ENCODE results near the gene CAVIN1.
"Not testable (repeated sequence)": the region's sequence is repeated elsewhere in the genome, so short reads cannot be mapped to it uniquely, and the experiment has no call there.

The CAVIN1 gene

DNA sequence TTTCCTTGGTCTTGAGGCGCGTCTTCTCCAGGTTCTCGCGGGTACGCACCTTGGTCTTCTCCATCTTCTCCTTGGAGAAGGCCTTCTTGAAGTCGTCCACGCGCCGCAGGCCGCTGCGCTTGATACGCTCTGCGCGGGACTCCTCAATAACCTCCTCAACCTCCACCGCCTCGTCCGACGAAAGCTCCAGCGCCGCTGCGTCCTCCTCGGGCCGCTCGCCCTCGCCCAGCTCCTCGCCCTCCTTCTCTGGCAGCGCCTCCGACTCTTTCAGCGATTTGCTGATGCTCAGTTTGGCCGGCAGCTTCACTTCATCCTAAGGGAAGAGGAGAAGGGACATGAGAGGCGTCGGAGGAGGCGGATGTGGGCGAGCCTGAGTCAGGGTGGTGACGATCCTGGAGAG is 18.0 kb downstream of the CAVIN1 start:
- no peak for DNase-seq (ENCODE audit: low spot score)

DNA sequence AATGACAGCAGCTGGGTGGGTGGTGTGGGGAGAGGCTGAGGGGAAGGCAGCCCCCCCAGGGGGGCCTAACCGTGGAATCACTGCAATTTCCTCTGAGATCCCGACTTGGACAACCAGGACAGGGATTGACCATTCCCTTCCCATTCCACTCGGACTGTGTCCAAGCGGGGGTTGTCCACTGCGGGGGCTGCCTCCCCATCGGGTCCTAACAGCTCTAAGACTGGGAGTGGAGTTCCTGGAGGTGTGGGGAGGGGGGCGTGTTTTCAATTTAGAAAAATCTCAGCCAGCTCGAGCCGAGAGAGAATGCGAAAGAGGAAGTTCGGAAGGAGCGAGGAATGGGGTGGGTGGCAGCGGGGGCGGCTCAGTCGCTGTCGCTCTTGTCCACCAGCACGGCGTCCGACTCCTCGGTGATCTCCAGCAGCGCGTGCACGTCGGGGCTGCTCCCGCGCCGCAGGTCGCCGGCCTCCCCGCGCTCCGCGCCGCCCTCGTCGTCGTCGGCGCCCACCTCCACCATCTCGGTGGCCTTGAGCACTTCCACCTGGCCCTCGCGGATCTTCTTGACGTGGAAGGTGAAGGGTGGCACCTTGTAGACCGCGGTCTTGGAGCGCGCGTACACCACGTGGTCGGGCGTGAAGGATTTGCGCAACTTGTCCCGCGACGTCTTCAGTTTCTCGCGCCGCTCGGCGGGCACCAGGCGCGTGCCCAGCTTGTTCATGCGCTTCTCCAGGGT is 18.6 kb downstream of the CAVIN1 start:
- DNase-seq (ENCODE audit: low spot score), result no peak

DNA sequence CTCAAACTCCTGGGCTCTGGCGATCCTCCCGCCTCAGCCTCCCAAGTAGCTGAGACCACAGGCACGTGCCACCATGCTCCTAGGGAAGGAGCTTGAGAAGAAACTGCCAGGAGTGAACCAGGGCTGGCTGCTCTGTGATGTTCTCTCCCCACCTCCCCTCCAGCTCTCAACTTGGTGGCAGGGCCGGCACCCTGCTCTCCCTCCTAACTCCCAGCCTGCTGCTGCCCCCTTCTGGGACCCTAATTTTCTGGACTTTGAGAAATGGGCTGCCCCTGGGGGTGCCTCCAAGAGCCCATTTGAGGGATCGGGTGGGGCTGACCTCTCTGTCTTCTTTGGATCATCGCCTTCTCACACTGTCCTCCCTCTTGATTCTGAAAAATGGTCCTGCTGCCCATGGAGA is 19.9 kb downstream of the CAVIN1 start:
- no peak for DNase-seq (ENCODE audit: low spot score)

DNA sequence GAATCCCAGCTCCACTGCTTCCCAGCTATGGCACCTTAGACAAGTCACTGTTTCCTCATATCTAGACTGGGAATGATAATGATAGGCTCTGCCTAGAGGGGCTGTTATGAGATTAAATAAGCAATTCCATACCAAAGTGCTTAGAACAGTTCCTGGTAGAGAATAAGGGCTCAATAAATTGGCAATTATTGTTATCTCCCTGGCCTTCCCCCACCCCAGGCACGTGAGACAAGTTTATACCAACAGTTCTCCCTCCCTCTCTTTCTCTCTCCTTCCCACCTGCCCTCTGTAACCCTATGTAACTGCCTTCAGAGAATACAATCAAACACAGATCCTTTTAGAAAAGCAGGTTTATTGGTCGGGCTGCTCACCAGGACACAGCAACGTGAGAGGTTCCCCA is 20.9 kb downstream of the CAVIN1 start:
- no peak for DNase-seq (ENCODE audit: low spot score)

DNA sequence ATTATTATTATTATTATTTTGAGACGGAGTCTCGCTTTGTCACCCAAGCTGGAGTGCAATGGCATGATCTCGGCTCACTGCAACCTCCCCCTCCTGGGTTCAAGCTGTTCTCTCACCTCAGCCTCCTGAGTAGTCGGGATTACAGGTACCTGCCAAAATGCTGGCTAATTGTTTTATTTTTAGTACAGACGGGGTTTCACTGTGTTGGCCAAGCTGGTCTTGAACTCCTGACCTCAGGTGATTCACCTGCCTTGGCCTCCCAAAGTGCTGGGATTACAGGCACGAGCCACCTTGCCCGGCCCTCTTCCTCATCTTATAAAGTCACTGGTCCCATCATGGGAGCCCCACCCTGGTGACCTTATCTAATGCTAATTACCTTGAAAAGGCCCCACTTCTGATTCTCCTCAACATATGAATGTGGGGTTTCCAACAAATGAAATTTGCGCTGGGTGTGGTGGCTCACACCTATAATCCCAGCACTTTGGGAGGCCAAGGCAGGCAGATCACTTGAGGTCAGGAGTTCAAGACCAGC is 22.1 kb downstream of the CAVIN1 start:
- DNase-seq (ENCODE audit: low spot score), result not testable (repeated sequence)

DNA sequence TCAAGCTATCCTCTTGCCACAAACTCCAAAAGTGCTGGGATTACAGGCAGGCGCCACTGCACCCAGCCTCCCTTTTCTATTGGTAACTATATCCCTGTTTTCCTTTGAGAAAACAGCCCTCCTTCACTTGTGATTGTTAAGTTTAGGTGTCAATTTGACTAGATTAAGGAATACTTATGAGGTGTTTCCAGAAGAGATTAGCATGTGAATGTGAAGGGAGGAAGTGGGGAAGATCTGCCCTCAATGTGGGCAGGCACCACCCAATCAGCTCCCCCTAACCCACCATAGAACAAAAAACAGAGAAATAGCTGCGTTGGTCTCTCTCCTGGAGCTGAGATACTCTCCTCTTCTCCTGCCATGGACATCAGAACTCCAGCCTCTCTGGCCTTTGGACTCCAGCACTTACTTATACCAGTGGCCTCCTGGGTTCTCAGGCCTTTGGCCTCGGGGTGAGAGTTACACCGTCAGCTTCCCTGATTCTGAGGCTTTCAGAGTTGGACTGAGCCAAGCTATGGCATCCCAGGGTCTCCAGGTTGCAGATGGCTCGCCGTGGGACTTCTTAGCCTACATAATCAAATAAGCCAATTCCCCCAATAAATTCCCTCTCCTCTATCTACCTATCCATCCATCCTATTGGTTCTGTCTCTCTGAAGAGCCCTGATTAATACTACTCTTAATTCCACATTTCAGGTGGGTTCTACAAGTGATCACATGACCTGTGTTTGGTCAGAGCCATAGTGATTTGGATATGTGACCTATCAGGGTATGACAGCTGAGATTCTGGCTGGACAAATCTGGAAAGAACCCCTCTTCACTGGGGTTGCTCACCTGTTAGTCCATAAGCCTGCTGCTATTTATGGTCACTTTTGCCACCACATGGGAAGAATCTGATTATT is 22.9 kb downstream of the CAVIN1 start:
- no peak for DNase-seq (ENCODE audit: low spot score)

DNA sequence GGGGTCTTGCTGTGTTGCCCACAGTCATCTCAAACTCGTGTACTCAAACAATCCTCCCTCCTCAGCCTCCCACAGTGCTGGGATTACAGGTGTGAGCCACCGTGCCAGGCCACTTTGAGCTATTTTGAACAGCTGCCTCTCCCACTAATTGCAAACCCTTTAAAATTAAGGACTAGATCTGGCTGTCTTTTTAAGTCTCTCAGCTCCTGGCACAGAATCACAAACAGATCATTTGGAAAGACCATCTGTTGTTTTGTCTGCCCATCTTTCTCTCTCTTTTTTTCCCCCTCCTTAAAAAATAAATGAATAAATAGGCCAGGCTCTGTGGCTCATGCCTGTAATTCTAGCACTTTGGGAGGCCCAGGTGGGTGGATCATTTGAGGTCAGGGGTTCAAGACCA is 23.9 kb downstream of the CAVIN1 start:
- DNase-seq (ENCODE audit: low spot score), result no peak

DNA sequence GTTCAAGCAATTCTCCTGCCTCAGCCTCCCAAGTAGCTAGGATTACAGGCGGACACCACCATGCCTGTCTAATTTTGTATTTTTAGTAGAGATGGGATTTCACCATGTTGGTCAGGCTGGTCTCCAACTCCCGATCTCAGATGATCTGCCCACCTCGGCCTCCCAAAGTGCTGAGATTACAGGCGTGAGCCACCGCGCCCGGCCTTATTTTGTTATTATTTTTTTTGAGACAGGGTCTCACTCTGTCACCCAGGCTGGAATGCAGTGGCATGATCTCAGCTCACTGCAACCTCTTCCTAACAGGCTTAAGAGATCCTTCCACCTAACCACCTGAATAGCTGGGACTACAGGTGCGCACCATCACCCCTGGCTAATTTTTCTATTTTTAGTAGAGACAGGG is 27.5 kb downstream of the CAVIN1 start:
- not testable (repeated sequence) for DNase-seq (ENCODE audit: low spot score)

DNA sequence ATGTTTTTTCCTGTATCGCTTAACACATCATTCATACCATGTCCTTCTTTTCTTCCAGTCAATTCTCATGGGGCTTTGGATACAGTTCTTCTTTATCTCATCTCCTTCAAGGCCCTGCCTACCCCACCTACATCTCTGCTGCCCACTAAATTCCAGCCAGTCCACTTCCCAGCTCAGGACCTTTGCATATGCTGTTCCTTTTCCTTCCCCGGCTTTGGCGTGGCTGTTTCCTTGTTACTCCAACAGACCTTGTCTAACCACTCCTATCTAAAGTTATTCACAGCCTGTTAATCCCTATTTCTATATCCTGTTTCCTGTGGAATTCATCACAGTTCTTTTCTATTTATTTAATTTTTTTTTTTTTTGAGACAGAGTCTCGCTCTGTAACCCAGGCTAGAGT is 28.2 kb downstream of the CAVIN1 start:
- DNase-seq (ENCODE audit: low spot score), result no peak

DNA sequence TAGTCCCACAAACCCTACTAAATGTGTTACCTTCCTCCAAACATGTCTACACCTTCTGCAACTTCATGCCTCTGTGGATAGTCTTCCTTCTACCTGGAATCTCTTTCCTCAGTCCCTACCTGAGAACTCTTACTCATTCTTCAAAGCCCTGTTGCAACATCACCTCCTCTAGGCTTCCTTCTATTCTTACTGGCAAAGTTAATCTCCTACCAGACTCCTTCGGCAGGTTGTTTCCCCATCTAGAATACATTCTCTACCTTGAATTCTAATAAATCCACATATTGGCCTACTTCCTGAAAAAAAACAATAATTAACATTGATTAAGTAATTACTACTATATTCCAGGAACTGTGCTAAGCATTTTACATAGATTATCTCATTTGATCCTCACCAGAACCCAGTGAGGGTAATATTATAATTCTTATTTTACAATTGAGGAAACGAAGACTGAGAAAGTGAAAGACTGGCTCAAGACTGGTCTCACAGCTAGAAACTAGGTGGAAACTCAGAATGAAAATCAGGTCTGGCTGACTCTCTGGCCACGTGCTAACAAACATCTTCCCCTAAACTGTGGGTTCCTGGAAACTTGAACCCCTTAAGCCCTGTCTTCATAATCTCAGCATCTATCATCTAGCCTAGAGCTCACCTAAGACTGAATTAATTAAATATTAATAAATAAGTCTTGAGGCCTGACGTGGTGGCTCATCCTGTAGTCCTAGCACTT is 30.2 kb downstream of the CAVIN1 start:
- no peak for DNase-seq (ENCODE audit: low spot score)

DNA sequence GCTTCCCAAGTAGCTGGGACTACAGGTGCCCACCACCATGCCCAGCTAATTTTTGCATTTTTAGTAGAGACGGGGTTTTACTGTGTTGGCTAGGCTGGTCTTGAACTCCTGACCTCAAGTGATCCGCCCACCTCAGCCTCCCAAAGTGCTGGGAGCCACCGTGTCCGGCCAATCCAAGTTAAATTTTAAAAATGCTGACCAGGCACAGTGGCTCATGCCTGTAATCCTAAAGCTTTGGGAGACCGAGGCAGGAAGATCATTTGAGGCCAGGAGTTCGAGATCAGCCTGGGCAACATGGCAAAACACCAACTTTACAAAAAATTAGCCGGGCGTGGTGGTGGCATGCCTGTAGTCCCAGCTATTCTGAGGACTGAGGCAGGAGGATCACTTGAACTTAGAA is 31.6 kb downstream of the CAVIN1 start:
- DNase-seq (ENCODE audit: low spot score), result not testable (repeated sequence)

DNA sequence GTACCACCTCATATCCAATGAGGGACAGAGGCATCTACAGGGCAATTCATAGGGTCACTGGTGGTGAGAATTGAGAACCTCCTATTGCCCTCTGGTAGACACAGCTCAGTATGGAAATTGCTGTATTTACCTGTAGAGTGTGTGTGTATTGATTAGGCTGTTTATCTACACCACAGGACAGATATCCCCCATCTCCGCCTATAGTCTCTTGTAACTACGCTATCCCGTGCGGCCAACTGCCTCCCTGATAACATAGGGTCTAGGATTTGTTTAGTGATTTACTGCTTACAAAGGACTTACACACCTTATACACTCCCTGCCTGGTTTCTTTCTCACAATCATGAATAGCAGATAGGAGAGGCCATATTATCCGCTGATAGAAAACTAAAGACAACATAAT is 33.2 kb downstream of the CAVIN1 start:
- no peak for DNase-seq (ENCODE audit: low spot score)

DNA sequence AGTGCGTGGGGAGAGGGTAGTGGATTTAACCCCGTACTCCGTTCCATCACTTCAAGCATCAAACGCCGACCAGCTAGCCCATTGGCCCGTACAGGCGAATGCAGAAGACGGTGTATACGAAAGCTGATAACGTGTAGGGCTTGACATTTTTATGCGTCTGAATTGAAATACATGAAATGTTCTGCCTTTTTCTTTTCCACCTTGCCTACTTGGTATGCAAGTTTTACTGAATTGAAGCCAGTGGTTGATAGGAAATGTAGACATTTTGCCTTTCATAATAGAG is 34.0 kb downstream of the CAVIN1 start:
- no peak for DNase-seq (ENCODE audit: low spot score)

DNA sequence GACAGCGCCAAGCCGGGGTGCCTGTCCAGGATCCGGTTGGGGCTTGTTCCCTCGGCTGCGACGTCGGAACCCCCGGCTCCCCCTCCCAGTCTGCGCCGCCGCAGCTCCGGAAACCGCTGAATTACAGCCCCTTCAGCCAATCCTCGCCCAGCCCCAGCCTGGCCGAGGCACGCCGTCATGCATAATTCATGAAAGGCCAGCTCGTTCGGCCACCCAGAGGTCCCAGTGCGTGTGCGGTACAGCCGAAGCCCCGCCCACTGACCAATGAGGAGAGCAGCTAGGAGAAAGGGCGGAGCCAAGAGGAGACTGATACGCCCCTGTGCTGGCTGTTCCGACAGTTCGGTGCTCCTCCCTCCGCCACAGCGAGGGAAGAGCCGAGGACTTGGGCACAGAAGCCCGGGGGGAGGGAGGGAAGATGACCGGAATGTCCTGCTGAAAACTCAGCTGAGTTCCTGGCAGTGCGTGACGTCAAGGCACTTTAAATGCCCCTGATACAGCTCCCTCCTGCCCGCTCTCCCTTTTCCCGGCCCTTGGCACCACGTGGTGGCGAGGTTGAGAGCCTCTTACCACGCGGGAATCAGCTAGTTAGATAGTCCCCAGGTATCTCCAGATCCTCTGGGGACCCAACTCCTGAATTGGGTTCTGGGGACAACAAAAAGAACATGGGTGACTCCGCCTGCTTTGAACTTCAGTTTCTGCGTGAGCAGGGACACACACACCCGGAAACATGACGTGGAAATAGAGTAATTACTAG is 34.5 kb downstream of the CAVIN1 start, which contains the start of gene STAT3:
STAT3 (minus strand) TSS at position 62 of the 754 bp plus-strand sequence. CDS start 39,926 bp downstream, outside the sequence.
- peak; percentile 99 for DNase-seq (ENCODE audit: low spot score)

DNA sequence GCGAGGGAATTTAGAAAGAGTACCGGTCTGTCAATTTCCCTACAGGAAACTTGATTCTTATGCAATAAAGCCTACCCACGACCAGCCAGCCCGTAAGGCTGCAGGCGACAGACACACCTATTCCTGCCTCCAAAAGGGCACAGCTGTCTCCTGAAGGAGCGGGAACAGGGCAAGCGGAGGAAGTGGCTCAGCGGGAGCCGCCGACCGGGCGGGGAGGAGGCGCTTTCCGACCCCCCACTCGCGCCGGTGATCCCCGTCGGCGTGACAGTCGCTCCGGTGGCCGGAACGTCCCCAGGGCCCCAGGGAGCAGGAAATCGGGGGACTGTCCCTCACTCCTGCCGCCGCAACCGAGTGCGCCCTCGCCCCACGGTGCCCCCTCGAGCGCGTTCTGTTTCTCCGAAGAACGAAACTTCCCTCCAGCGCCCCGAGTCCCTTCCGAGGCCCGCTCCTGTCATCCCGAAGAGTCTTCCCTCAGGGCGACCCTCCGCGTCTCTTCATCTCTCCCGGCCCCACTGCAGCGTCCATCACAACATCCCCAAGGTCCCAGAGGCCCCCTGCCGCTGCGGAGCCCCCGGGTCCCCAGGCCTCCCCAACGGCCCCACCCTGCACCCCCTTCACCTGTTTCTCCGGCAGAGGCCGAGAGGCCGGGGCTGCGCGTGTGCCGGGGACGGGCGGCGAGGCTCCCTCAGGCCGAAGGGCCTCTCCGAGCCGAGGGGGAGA is 35.2 kb downstream of the CAVIN1 start:
- no peak for DNase-seq (ENCODE audit: low spot score)

DNA sequence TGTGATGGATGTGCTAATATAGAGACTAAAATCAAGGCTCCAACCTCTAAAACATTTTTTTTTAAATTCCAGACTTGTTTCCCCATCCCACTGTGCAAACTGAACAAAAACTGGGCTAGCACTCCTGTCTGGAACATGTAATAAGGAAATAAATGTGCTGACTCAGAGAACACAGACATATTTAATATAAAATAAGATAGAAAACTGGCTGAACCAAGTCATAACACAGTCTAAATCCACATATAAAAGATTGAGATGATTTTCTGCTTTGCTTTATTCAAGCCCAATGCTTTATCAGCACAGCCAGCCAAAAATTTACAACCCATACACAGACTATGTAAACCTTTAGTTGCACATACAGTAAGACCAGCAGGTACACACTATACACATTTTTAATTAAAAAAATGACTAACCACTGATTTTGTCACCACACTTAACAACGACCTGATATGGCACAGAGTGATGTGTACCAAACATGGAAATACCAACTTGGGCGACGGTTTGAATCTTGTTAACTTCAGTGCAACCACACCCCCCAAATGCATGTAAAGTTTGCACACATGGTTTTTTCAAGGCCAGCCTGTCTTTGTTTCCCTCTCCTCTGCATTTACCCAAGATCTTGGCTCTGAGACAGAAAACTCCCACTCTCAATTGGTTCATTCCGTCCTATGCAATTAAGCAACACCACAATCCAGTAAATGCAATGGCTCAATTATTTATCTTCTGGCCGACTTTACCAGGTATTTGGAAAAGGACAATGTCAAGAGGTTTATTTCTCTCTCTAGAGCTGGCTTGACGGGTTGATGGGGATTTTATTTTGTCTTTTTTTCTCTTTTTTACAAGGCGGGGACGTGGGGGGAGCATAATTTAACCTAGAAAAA is 36.0 kb downstream of the CAVIN1 start:
- peak; percentile 28 for DNase-seq (ENCODE audit: low spot score)

DNA sequence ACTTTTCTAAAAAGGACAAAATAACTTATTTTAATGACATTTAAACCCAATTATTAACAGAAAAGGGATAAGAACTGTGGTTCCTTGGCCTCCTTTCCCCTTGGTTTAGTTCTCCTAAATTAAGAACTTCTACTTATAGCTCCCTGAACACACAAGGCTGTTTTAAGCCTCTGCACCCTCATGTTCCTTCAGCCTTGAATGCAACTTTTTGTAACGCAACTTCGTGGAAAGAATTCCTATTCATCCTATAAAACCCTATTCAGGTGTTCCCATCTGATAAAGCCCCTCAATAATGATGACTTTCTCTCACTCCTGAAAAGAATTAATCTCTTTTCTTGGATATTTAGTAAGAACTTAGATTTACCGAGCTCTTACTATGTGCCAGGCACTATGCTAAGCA is 41.2 kb downstream of the CAVIN1 start:
- no peak for DNase-seq (ENCODE audit: low spot score)

DNA sequence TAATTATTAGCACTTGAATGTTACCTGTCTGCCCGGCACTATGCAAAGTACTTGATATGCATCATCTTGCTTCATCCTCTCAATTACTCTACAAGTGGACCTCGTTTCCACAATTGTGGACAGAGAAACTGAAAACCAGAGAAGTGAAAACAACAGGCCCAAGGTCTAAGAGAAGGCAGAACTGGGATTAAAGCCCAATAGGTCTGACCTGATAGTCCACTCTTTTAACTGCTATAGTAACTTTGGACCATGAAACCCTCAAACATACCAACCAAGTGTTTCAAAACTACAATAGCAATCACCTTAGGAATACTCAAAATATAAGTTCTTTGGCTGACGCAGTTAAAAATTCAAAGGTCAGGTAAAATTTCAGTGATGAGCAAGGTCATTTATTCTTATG is 42.1 kb downstream of the CAVIN1 start:
- DNase-seq (ENCODE audit: low spot score), result no peak

DNA sequence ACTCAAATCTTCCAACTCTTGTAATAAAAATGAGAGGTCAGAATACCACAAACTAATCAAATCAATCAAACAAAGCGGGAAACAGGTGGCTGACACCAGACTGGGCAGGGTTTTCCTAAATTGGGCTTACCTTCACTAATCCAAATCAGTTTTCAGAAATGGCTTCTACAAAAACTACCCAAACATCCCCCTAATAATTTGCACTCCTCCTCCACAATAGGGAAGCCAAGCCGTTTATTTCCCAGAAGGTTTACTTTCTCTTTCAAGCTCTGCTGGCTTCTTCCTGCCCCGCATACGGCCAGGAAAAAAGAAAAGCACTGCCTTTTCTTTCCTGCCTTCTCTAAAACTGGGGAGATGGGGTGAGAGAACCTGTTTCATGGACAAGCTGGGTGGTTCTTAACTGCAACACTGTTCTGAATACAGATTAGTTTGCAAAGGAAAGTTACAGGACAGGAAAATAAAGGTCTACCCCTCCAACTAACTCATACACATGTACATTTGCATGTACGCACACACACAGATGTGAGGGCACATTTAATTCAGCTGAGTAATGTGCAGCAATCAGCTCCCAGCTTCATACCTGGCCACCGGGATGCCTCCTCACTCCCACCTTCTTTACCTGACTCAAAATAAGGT is 44.0 kb downstream of the CAVIN1 start:
- peak; percentile 40 for DNase-seq (ENCODE audit: low spot score)

All from AG08395 (cell line).